ENCODE measurements around the gene NOXO1.

GRCh38 chr16:2007081-2007836 lies 26.0 kb upstream of the NOXO1 start:
- TF ChIP-seq CTCF (IDR thresholded peaks at IDR 0.05 in 2 of 3, conservative IDR thresholded peaks at IDR 0.05 in 1 of 3; ENCODE audit: insufficient read depth in 2 of 3, low read depth in 1 of 3, low read length in 3 of 3) (no peak), SUPT5H (IDR thresholded peaks at IDR 0.05) (no peak), ZNF644 (tag; IDR thresholded peaks at IDR 0.05; ENCODE audit: low read depth) (no peak), ZBTB7A (IDR thresholded peaks at IDR 0.05; ENCODE audit: borderline replicate concordance, control insufficient read depth, low read depth, low read length) (peak; percentile 6; the same call in 1 of the 2 replicates), ATF7 (IDR thresholded peaks at IDR 0.05) (no peak), ELF4 (CRISPR knock-in tag; IDR thresholded peaks at IDR 0.05) (no peak), ZFX (CRISPR knock-in tag; IDR thresholded peaks at IDR 0.05) (0 out of 2 replicates have a peak, but pooled peaks have one; percentile 4), DEAF1 (CRISPR knock-in tag; IDR thresholded peaks at IDR 0.05) (no peak), SRSF7 (optimal IDR thresholded peaks at IDR 0.05; ENCODE audit: low read depth, low read length) (no peak), TCF7L2 (IDR thresholded peaks at IDR 0.05; ENCODE audit: low read depth, low read length) (no peak), ZNF274 (IDR thresholded peaks at IDR 0.05; ENCODE audit: borderline replicate concordance, low read depth, low read length) (no peak), TCF15 (CRISPR knock-in tag; IDR thresholded peaks at IDR 0.05) (no peak)

Data from K562 (cell line).